RWPE2 (cell line): ENCODE measurements around the gene GALR2.

Experiments
- ATAC-seq: fragments of 200-7000 bp; cut with Tn5 transposase; 3 replicates; pipeline ENCODE4 v1.9.1; 2021; ENCODE audit warnings: low read depth
- DNase-seq: peaks from one replicate; pipeline ENCODE4 v3.0.0-alpha.2; 2020; ENCODE audit warnings: low spot score
- H3K27ac ChIP-seq: fragments of 450-650 bp; 2 replicates; pipeline ENCODE4 v1.5.1; 2017; ENCODE audit warnings: mild to moderate bottlenecking; ENCODE audit not compliant: poor library complexity, severe bottlenecking
- H3K27me3 ChIP-seq: fragments of 250-450 bp; sonication (Bioruptor Pico); 2 replicates; pipeline ENCODE4 v1.5.1; 2021; ENCODE audit warnings: mild to moderate bottlenecking, moderate library complexity; ENCODE audit not compliant: insufficient read depth, poor library complexity, severe bottlenecking
- H3K36me3 ChIP-seq: fragments of 250-450 bp; sonication (Bioruptor Pico); 2 replicates; pipeline ENCODE4 v1.5.1; 2020; ENCODE audit warnings: low read depth, mild to moderate bottlenecking, moderate library complexity
- H3K4me1 ChIP-seq: fragments of 250-450 bp; sonication (Bioruptor Pico); 2 replicates; pipeline ENCODE4 v1.5.1; 2021; ENCODE audit warnings: mild to moderate bottlenecking, moderate library complexity; ENCODE audit not compliant: insufficient read depth, poor library complexity, severe bottlenecking
- H3K4me3 ChIP-seq: fragments of 250-450 bp; sonication (Bioruptor Pico); 2 replicates; pipeline ENCODE4 v1.5.1; 2021; ENCODE audit warnings: mild to moderate bottlenecking, moderate library complexity; ENCODE audit not compliant: severe bottlenecking
- H3K9me3 ChIP-seq: fragments of 250-450 bp; sonication (Bioruptor Pico); 2 replicates; pipeline ENCODE4 v1.5.1; 2021; ENCODE audit warnings: mild to moderate bottlenecking, moderate library complexity; ENCODE audit not compliant: severe bottlenecking
- TF ChIP-seq, protein P1 (sequence below): fragments of 450-650 bp; IDR thresholded peaks from one replicate; pipeline ENCODE4 v1.5.1; 2017; ENCODE audit warnings: mild to moderate bottlenecking, moderate library complexity; ENCODE audit not compliant: poor library complexity, severe bottlenecking

Gene GALR2

DNA sequence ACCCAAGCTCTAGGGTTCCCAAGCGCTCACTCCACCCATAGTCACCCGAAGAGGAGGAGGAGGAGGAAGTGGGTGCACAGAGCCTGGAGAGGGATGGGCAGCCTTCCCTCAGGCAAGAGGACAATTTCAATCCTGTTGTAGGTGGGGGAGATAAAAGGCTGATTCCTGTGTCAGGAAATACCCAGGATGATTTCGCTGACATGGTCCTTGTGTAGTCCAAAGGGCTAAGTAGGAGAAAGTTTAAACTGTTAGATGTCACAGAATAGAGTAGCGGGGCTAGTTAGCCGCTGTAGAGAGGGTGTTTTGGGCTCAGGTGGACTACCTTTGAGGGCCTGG is 30.3 kb downstream of the GALR2 start:
- TF ChIP-seq, protein P1, sequence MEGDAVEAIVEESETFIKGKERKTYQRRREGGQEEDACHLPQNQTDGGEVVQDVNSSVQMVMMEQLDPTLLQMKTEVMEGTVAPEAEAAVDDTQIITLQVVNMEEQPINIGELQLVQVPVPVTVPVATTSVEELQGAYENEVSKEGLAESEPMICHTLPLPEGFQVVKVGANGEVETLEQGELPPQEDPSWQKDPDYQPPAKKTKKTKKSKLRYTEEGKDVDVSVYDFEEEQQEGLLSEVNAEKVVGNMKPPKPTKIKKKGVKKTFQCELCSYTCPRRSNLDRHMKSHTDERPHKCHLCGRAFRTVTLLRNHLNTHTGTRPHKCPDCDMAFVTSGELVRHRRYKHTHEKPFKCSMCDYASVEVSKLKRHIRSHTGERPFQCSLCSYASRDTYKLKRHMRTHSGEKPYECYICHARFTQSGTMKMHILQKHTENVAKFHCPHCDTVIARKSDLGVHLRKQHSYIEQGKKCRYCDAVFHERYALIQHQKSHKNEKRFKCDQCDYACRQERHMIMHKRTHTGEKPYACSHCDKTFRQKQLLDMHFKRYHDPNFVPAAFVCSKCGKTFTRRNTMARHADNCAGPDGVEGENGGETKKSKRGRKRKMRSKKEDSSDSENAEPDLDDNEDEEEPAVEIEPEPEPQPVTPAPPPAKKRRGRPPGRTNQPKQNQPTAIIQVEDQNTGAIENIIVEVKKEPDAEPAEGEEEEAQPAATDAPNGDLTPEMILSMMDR = no peak
- Histone ChIP-seq H3K27me3 (no peaks in the 10 kb centered on the region), H3K4me3 (no peak overlapping the region), H3K4me1 (peaks cover 6% of the 10 kb centered on the region), H3K36me3 (peaks cover 24% of the 10 kb centered on the region), H3K9me3 (no peaks in the 10 kb centered on the region), H3K27ac (no peak overlapping the region)
- no peak for DNase-seq
- no peak for ATAC-seq

DNA sequence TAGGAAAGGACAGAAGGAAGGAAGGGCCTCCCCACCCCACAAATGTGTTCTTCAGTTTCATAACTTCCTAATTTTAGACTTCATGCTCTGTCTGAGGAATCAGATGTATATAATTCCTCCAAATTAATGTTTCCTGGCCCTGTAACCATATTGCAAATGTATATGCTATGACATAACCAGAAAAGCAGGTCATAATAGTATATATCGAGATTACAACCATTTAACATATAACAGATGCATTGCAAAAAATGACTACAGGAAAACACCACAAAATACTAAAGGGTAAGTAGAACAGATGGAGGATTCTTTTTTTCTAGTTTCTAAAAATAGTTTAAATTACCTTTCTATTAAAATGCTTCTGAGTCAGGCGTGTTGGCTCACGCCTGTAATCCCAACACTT is 32.1 kb downstream of the GALR2 start:
- Histone ChIP-seq H3K36me3 (peaks cover 9% of the 10 kb centered on the region), H3K4me1 (peaks cover 6% of the 10 kb centered on the region), H3K9me3 (no peaks in the 10 kb centered on the region), H3K27ac (no peak overlapping the region), H3K4me3 (no peak overlapping the region), H3K27me3 (no peaks in the 10 kb centered on the region)
- TF ChIP-seq, protein P1 = no peak
- no peak for ATAC-seq
- DNase-seq = no peak

DNA sequence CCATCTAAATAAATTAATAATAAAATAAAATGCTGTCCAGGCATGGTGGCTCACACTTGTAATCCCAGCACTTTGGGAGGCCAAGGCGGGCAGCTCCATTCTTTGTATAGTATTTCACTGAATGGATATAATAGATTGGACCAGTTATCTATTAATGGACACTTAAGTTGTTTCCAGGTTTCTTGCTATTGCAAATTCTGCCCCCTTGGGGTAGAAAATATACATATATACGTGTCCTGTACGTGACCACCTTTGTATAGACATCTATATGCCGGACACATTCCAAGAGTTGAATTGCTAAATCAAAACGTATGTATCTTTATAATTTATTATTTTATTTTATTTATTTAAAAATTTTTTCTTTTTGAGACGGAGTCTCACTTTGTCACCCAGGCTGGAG is 32.9 kb downstream of the GALR2 start:
- TF ChIP-seq, protein P1 = no peak
- no peaks in the 10 kb centered on the region for H3K27me3 ChIP-seq
- peaks cover under 1% of the 10 kb centered on the region; the same call in 1 of the 2 replicates for H3K36me3 ChIP-seq
- H3K4me3 ChIP-seq = no peak overlapping the region
- DNase-seq = no peak
- H3K27ac ChIP-seq = no peak overlapping the region
- H3K4me1 ChIP-seq = peaks cover 6% of the 10 kb centered on the region
- H3K9me3 ChIP-seq = no peaks in the 10 kb centered on the region
- ATAC-seq = no peak

DNA sequence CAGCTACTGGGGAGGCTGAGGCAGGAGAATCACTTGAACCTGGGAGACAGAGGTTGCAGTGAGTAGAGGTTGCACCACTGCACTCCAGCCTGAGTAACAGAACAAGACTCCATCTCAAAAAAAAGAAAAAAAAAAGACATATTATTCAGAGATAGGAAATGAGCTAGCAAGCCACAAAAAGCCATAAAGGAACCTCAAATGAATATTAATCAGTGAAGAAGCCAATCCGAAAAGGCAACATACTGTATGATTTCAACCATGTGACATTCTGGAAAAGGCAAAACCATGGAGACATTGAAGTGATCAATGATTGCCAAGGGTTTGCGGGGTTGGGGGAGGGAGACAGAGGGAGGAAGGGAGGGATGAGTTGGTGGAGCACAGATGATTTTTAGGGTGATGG is 37.4 kb downstream of the GALR2 start:
- H3K27ac ChIP-seq = no peak overlapping the region
- H3K4me3 ChIP-seq = no peak overlapping the region
- no peaks in the 10 kb centered on the region for H3K4me1 ChIP-seq
- TF ChIP-seq, protein P1 = no peak
- H3K27me3 ChIP-seq = no peaks in the 10 kb centered on the region
- H3K36me3 ChIP-seq = no peaks in the 10 kb centered on the region
- no peak for ATAC-seq
- H3K9me3 ChIP-seq = no peaks in the 10 kb centered on the region
- DNase-seq = no peak

DNA sequence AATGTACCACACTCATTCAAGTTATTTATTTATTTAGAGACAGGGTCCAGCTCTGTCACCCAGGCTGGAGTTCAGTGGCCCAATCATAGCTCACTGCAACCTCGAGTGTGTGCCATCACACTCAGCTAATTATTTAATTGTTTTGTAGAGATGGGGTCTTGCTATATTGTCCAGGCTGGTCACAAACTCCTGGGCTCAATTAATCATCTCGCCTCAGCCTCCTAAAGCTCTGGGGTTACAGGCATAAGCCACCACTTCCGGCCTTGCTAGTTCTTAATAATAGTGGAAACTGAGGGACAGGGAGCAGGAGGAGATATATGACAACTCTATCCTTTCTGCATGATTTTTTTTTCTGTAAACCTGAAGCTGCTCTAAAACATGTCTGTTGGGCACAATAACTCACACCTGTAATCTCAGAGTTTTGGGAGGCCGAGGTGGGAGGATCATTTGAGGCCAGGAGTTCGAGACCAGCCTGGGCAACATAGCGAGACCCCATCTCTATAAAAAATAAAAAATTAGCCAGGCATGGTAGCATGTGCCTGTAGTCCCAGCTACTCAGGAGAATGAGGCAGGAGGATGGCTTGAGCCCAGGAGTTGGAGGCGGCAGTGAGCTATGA is 40.7 kb downstream of the GALR2 start:
- TF ChIP-seq, protein P1 = no peak
- no peaks in the 10 kb centered on the region for H3K27me3 ChIP-seq
- no peaks in the 10 kb centered on the region for H3K4me1 ChIP-seq
- H3K4me3 ChIP-seq = no peak overlapping the region
- DNase-seq (no peak), ATAC-seq (no peak)
- no peaks in the 10 kb centered on the region for H3K9me3 ChIP-seq
- no peak overlapping the region for H3K27ac ChIP-seq
- H3K36me3 ChIP-seq = no peaks in the 10 kb centered on the region
